Tibial artery (tissue), 4 donors: Measurements from ENCODE around the gene RAD51B.

Experiments
- DNase-seq, 2 donors: peaks; one replicate each; pipeline ENCODE4 v3.0.0-alpha.2; 2019
- H3K27ac ChIP-seq, 2 donors: fragments of 200-600 bp; sonication (generic) in 1 of 2; 1 replicate in 1 of 2; 2 replicates in 1 of 2; pipeline ENCODE4 v1.5.1; 2018 to 2019; ENCODE audit warnings: mild to moderate bottlenecking in 1 of 2
- H3K27me3 ChIP-seq, 2 donors: fragments of 200-600 bp; sonication (generic) in 1 of 2; one replicate each; pipeline versions ENCODE4 v1.5.1 to v1.6.0; 2016 to 2019
- H3K36me3 ChIP-seq, 3 donors: fragments of 200-600 bp; sonication (generic) in 2 of 3; one replicate each; pipeline ENCODE4 v1.5.1; 2016 to 2019; ENCODE audit warnings: mild to moderate bottlenecking in 2 of 3
- H3K4me1 ChIP-seq, 4 donors: fragments of 200-600 bp; sonication (generic) in 2 of 4; 1 replicate in 3 of 4; 2 replicates in 1 of 4; pipeline ENCODE4 v1.5.1; 2016 to 2019
- H3K4me3 ChIP-seq, 2 donors: fragments of 200-600 bp; sonication (generic) in 1 of 2; 1 replicate in 1 of 2; 2 replicates in 1 of 2; pipeline ENCODE4 v1.5.1; 2018 to 2019; ENCODE audit warnings: mild to moderate bottlenecking in 2 of 2
- H3K9me3 ChIP-seq, 3 donors: fragments of 200-600 bp; sonication (generic) in 1 of 3; one replicate each; pipeline ENCODE4 v1.5.1; 2016 to 2019
- CTCF ChIP-seq, 2 experiments: fragments of 200-600 bp in 1 of 2; fragments of 450-650 bp in 1 of 2; IDR thresholded peaks; one replicate each; pipeline ENCODE4 v1.5.1; 2017 to 2019; ENCODE audit warnings: antibody characterized with exemption in 2 of 2, mild to moderate bottlenecking in 1 of 2, moderate library complexity in 1 of 2
- intact Hi-C: fragments of 100-400 bp; cut with DNase I; formaldehyde crosslinking; loops from one replicate; pipeline ENCODE4 v1.15.0; 2023; ENCODE audit warnings: low total_unique reads

The RAD51B gene

GRCh38 chr14:68060198-68060597, 240.6 kb downstream of the RAD51B start:
- Histone ChIP-seq H3K27ac (peak overlapping the region; percentile 8 to 20), H3K4me1 (peaks cover 0 to 16% (median 10%) of the 10 kb centered on the region in 4 donors), H3K4me3 (no peak overlapping the region), H3K9me3 (no peaks in the 10 kb centered on the region), H3K36me3 (no peaks in the 10 kb centered on the region), H3K27me3 (no peaks in the 10 kb centered on the region)
- no peak for DNase-seq
- TF ChIP-seq CTCF (IDR thresholded peaks at IDR 0.05) = no peak
- intact Hi-C loops = no loop called here

GRCh38 chr14:68062651-68063050, 243.1 kb downstream of the RAD51B start:
- intact Hi-C loops = no loop called here
- no peaks in the 10 kb centered on the region for H3K27me3 ChIP-seq

GRCh38 chr14:68065322-68065721, 245.7 kb downstream of the RAD51B start:
- no peak overlapping the region for H3K4me3 ChIP-seq
- no peaks in the 10 kb centered on the region for H3K36me3 ChIP-seq
- no peaks in the 10 kb centered on the region for H3K9me3 ChIP-seq
- H3K27me3 ChIP-seq = no peaks in the 10 kb centered on the region
- no peak overlapping the region for H3K27ac ChIP-seq
- TF ChIP-seq CTCF (IDR thresholded peaks at IDR 0.05) = no peak
- intact Hi-C loops = no loop called here
- no peak for DNase-seq
- H3K4me1 ChIP-seq = peaks cover 0 to 9% (median 4%) of the 10 kb centered on the region in 4 donors

More at GRCh38 chr14:68062651-68063050, 243.1 kb downstream of the RAD51B start:
- Histone ChIP-seq H3K27ac (no peak overlapping the region), H3K36me3 (no peaks in the 10 kb centered on the region), H3K9me3 (no peaks in the 10 kb centered on the region), H3K4me1 (peaks cover 0 to 16% (median 10%) of the 10 kb centered on the region in 4 donors), H3K4me3 (no peak overlapping the region)
- DNase-seq = no peak
- TF ChIP-seq CTCF (IDR thresholded peaks at IDR 0.05) = no peak

GRCh38 chr14:68074765-68075381, 255.3 kb downstream of the RAD51B start:
- Histone ChIP-seq H3K4me1 (peaks cover 0 to 10% (median 0%) of the 10 kb centered on the region in 4 donors), H3K4me3 (no peak overlapping the region), H3K27me3 (no peaks in the 10 kb centered on the region), H3K36me3 (no peaks in the 10 kb centered on the region), H3K9me3 (peaks cover 0 to 7% (median 0%) of the 10 kb centered on the region in 3 donors), H3K27ac (no peak overlapping the region)
- TF ChIP-seq CTCF (IDR thresholded peaks at IDR 0.05) = no peak
- intact Hi-C loops = no loop called here
- no peak for DNase-seq

- no peak for DNase-seq
- Histone ChIP-seq H3K4me1 (peaks cover 0 to 10% (median 0%) of the 10 kb centered on the region in 4 donors), H3K4me3 (no peak overlapping the region), H3K9me3 (peaks cover 0 to 7% (median 0%) of the 10 kb centered on the region in 3 donors), H3K36me3 (no peaks in the 10 kb centered on the region), H3K27ac (no peak overlapping the region), H3K27me3 (no peaks in the 10 kb centered on the region)
- intact Hi-C loops = no loop called here
- TF ChIP-seq CTCF (IDR thresholded peaks at IDR 0.05) = no peak
Measured at GRCh38 chr14:68075382-68076029, 255.9 kb downstream of the RAD51B start.
